Retinal pigment epithelial cell (primary cell): ENCODE data around the gene NEMP2.
"Not testable (repeated sequence)": the region's sequence is repeated elsewhere in the genome, so short reads cannot be mapped to it uniquely, and the experiment has no call there.

Source experiments
- DNase-seq: peaks from one replicate; pipeline ENCODE4 v3.0.0-alpha.2; 2010; ENCODE audit warnings: low read depth
- H3K4me3 ChIP-seq: 2 replicates; pipeline ENCODE4 v1.5.1; 2011; ENCODE audit warnings: mild to moderate bottlenecking, low read length, control low read depth, moderate library complexity
- TF ChIP-seq, protein P1 (sequence below): conservative IDR thresholded peaks from 2 replicates; pipeline ENCODE4 v1.5.1; 2011; ENCODE audit warnings: low read depth, low read length, control low read depth, inconsistent platforms

Gene NEMP2

DNA sequence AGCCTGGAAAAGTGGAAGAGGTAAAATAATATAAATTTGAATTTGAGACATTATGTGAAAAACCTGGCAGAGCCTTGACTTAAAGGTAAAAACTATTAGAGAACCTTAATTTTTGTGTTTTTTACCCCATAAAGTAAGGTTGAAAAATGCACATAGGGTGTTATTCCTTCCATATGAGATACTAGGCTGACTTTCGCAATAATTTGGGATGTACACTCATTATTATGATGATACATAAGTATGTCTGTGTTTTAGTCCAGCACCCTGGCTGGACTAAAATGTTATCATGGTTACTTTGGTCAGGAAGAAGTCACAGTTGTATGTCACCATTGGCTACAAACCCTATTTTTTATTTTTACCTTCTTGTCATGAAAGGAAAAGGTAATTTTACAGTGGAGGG lies 19.8 kb downstream of the NEMP2 start:
- H3K4me3 ChIP-seq: no peak overlapping the region
- TF ChIP-seq, protein P1, sequence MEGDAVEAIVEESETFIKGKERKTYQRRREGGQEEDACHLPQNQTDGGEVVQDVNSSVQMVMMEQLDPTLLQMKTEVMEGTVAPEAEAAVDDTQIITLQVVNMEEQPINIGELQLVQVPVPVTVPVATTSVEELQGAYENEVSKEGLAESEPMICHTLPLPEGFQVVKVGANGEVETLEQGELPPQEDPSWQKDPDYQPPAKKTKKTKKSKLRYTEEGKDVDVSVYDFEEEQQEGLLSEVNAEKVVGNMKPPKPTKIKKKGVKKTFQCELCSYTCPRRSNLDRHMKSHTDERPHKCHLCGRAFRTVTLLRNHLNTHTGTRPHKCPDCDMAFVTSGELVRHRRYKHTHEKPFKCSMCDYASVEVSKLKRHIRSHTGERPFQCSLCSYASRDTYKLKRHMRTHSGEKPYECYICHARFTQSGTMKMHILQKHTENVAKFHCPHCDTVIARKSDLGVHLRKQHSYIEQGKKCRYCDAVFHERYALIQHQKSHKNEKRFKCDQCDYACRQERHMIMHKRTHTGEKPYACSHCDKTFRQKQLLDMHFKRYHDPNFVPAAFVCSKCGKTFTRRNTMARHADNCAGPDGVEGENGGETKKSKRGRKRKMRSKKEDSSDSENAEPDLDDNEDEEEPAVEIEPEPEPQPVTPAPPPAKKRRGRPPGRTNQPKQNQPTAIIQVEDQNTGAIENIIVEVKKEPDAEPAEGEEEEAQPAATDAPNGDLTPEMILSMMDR: no peak
- no peak for DNase-seq

DNA sequence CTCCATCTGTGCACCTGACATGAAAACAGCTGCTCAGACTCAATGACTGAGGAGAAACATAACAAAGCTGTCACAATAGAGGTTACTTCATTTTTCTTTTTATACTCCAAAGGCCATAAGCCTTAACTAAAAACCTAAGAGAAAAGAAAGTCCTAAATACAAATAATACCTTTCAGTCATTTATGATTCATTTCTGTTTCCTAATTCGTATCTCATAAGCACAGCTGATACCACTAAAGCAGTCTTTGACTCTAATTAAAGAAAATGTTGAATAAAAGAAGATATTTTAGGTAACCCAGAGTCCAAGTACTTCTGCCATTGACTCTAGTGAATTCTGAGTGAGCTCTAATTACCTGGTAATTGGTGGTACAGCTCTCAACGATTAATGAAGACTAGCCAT lies 20.6 kb downstream of the NEMP2 start:
- no peak overlapping the region for H3K4me3 ChIP-seq
- no peak for DNase-seq
- TF ChIP-seq, protein P1: no peak

DNA sequence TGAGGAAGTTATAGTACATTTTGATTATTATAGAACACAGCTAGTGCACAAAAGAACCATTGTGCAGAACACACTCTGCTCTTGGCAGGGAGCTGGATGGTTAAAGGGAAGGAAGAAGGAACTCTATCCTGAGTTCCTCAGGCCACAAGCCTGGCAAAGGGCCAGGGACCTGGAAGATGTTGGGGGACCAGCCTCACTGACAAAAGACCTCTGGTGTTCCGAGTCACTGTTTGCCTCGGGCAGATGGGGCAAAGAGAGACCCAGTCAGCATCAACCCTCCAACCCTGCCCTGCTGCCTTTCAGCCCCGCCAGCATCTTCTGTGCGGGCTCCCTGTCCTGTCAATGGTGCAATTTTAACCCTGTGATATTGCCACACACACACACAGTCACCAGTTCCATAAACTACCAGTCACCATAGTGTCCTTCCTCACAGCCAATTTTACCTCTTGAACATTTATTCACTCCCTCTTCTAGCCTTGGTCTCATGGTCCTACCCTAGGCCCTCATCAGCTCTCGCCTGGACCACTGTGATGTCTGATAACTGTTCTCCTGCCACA lies 21.9 kb downstream of the NEMP2 start:
- no peak for DNase-seq
- H3K4me3 ChIP-seq: no peak overlapping the region
- TF ChIP-seq, protein P1: no peak

DNA sequence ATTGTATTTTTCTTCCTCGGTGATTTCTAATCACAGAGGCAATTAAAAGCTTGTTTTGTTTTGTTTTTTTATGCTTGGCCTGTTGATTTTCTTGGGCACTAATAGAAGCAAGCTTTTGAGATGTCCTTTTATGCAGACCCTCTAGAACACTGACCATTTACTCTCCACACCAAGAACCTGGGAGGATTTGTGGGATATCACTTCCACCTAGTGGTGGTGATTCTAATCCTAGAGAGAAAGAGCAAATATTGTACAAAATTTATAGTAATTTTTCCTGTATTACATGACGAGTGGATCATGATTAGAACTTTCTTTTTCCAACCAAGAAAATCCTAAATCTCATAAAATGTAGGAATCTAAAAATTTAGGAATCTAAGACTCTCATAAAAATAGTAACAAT lies 23.4 kb downstream of the NEMP2 start:
- no peak for DNase-seq
- TF ChIP-seq, protein P1: peak; percentile 57

DNA sequence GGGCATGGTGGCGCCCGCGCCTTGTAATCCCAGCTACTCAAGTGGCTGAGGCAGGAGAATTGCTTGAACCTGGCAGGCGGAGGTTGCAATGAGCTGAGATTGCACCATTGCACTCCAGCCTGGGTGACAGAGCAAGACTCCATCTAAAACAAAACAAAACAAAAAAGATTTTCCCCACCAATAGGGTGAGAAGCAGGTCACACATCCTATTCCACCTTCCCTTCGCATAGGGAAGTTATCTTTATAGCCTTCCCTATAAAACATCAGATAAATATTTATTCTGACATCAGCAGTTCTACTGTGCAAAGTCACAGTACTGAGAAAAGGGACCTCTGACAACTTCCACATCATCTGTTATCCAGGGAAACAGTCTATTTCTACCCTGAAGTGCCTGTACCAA lies 24.6 kb downstream of the NEMP2 start:
- not testable (repeated sequence) for H3K4me3 ChIP-seq, DNase-seq

More for the DNA sequence above, 23.4 kb downstream of the NEMP2 start:
- H3K4me3 ChIP-seq: no peak overlapping the region

DNA sequence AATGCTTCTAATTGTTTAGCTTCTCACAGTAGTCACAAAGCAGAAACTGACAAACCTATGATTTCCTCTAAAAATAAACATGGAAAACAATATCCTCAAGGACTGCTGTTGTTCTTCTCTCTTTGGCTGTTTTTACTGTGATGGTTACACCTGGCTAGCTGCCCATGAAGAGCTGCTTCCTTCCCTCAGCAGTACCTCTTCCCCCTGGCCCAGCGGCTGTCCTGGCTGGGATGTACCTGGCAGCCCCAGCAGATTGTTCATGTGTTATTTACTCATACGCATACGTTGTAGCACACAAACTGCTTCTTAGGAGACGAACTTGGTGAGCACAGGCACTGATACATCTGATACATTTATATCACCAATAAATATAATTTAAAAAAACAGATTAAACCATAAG lies 27.4 kb downstream of the NEMP2 start:
- H3K4me3 ChIP-seq: no peak overlapping the region
- DNase-seq: no peak
- TF ChIP-seq, protein P1: no peak

DNA sequence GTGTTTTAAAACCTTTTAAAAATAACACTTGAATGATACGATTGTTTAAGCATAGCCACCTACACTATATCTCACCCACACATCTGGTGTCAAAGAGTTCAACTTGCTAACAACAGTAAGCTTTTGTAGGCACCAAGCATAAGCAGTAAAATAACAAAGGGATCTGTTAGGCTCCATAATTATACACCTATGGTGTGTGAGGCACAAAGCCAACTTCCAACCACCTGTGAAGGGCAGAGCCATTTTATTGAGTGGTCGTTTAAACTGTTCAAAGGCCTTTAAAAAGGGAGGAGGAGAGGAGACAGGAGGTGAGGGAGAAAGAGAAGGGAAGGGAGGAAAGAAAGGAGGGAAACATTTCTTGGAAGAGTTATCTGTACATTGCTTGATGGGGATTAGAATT lies 27.9 kb downstream of the NEMP2 start:
- TF ChIP-seq, protein P1: no peak
- no peak for DNase-seq
- no peak overlapping the region for H3K4me3 ChIP-seq

DNA sequence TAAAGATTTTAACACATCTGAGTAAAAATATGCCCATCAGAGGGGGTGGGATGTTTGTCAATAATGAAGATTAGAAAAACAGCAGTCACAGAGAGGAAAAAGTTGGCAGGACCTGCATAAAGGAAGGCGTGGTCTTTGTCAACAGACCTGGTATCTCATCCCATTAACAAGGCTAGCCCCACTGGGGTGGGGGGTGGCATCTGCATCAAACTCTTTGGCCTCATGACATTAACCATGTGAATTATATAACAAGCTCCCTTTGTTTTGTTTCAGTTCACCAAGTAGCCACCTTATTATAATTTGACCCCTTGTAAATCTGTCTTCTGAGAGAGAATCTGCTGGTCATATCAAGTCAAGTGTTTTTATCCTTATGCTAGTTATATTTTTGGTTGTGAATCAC lies 28.8 kb downstream of the NEMP2 start:
- TF ChIP-seq, protein P1: no peak
- H3K4me3 ChIP-seq: no peak overlapping the region
- DNase-seq: no peak
